GM12891 (cell line): Measurements from ENCODE around the gene CLIP3.

ENCODE experiments used
- POLR2A ChIP-seq: IDR thresholded peaks from 2 replicates; pipeline ENCODE4 v1.6.1; 2011; ENCODE audit warnings: low read depth, low read length, control low read depth
- TAF1 ChIP-seq: IDR thresholded peaks from 2 replicates; pipeline ENCODE4 v1.6.1; 2011; ENCODE audit warnings: low read depth, low read length, control low read depth

DNA sequence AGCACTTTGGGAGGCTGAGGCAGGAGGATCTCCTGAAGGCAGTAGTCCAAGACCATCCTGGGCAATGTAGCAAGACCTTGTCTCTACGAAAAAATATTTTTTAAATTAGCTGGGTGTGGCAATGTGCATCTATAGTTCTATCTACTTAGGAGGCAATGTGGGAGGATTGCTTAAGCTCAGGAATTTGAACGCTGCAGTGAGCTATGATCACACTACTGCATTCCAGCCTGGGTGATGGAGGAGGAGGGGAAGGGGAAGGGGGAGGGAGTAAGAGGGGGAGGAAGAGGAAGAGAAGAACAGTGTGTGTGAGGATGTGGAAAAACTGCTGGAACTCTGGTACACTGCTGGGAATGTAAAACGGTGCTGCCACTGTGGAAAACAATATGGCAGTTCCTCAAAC, 9.2 kb upstream of the CLIP3 start:
- no peak for TF ChIP-seq POLR2A
- no peak for TF ChIP-seq TAF1
